ENCODE measurements around the gene MDGA2.

MDGA2 gene

DNA sequence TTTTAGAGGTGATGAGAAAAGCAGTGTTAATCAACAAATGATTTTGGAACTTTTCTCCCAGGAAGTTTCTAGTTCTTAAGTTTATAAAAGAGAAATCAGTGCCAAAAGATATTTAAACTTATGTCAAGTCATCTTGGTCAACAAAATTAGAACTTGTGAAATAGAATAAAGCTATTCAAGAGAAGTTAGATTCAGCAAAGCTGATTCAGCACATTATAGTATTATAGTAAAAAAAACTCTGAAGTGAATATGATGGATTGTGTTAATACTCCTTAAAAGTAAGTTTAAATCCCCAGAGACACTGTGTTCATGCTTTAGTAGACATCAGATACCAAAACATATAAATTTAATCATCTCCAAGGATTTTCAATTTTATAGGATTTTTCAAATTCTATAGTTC, 813.7 kb downstream of the MDGA2 start:
- DNase-seq: no peak

- no peak for DNase-seq
These were observed 834.3 kb downstream of the MDGA2 start for GRCh38 chr14:46840944-46841720.

GRCh38 chr14:46820291-46820690, 855.1 kb downstream of the MDGA2 start:
- no peak for DNase-seq

DNA sequence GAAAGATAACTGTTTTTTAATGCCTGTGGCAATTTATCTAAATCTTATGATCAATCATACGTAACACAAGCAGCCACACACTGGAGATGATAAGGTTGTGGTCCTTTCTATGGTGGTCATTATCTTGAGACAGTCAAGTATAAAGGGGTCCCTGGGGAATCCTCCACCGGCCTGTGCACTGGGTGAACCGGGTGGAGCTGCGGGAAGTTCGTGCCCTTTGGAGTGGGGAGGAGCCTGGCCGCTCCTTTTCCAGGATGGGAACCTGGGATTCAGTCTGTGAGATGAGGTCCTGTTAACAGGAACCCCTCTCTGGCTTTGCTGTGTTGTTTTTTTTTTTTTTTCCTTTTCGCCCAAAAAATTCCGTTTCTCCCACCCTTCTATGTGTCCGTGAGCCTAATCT, 856.3 kb downstream of the MDGA2 start:
- no peak for DNase-seq

GRCh38 chr14:46818147-46818546, 857.3 kb downstream of the MDGA2 start:
- no peak for DNase-seq

DNA sequence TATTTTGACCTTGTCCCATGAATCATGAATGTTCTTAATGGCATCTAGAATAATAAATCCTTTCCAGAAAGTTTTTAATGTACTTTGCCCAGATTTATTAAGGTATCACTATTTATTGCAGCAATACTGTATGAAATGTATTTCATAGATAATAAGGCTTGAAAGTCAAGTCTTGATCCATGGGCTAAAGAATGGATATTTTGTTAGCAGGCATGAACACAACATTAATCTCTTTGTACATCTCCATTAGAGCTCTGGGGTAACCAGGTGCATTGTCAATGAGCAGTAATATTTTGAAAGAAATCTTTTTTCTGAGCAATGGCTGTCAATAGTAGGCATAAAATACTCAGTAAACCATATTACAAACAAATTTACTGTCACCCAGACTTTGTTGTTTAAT, 882.3 kb downstream of the MDGA2 start:
- no peak for DNase-seq

Measured in NCI-H2029 (cell line).